Nephron progenitor cell (in vitro differentiated cells): ENCODE measurements around the gene PYGM.
A peak's percentile ranks its signal among the peaks of the same experiment; 100 is the strongest.

Experiments
- DNase-seq: peaks from one replicate; pipeline ENCODE4 v3.0.0; 2021
- H3K27ac Mint-ChIP-seq: 2 replicates; pipeline ENCODE4 v1.8.0; 2021; ENCODE audit warnings: mild to moderate bottlenecking, moderate library complexity, mixed read lengths
- H3K27me3 Mint-ChIP-seq: 2 replicates; pipeline ENCODE4 v1.8.0; 2021; ENCODE audit warnings: mild to moderate bottlenecking, low read depth, mixed read lengths; ENCODE audit not compliant: poor library complexity
- H3K36me3 Mint-ChIP-seq: 2 replicates; pipeline ENCODE4 v1.8.0; 2021; ENCODE audit warnings: low read depth, mixed read lengths
- H3K4me1 Mint-ChIP-seq: 2 replicates; pipeline ENCODE4 v1.8.0; 2021; ENCODE audit warnings: mixed read lengths
- H3K4me3 Mint-ChIP-seq: 2 replicates; pipeline ENCODE4 v1.8.0; 2021; ENCODE audit warnings: mild to moderate bottlenecking, moderate library complexity, mixed read lengths
- H3K9me3 Mint-ChIP-seq: 2 replicates; pipeline ENCODE4 v1.8.0; 2021; ENCODE audit warnings: mild to moderate bottlenecking, moderate library complexity, mixed read lengths
- TF ChIP-seq, protein P1 (sequence below): fragments of 200-600 bp; sonication (generic); IDR thresholded peaks from 2 replicates; pipeline ENCODE4 v1.5.0; 2021; ENCODE audit warnings: antibody characterized with exemption

PYGM gene

DNA sequence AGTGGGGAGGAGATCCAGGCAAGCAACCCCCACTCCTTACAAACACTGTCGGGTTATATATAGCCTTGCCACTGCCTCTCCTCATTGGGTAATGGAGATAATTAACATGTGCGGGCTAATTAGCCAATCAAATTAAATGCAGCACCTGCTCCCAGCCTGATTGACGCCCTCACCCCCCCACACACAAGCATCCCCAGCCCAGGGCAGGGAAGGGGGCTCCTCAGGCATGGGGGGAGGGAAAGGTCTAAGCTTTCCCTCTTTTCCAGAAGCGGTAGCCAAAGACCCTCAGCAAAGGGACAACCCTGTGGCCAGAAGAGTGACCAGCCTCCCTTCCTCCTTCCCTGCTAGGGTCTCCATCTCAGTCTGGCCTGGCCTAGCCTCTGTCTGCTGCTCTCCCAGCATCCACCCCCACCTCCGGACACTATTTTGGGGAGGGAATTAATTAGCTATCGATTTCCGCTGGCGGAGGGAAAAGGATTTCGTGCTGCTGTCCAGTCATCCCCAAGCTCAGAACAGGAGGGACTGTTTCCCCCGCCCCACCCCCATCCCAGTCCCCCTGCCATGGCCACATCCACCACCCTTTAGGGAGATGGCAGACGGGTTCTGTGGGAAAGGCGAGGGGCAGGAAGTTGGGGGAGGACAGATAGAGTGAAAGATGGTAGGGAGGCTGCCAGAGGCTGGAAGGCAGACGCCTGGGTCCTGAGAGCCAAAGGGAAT is 43.9 kb downstream of the PYGM start:
- no peaks in the 10 kb centered on the region for H3K36me3 Mint-ChIP-seq
- H3K4me3 Mint-ChIP-seq, result peak overlapping the region; percentile 13
- no peaks in the 10 kb centered on the region for H3K9me3 Mint-ChIP-seq
- H3K4me1 Mint-ChIP-seq, result peaks cover 60% of the 10 kb centered on the region
- no peak for DNase-seq
- peaks cover 96% of the 10 kb centered on the region for H3K27me3 Mint-ChIP-seq
- H3K27ac Mint-ChIP-seq, result no peak overlapping the region
- TF ChIP-seq, protein P1, sequence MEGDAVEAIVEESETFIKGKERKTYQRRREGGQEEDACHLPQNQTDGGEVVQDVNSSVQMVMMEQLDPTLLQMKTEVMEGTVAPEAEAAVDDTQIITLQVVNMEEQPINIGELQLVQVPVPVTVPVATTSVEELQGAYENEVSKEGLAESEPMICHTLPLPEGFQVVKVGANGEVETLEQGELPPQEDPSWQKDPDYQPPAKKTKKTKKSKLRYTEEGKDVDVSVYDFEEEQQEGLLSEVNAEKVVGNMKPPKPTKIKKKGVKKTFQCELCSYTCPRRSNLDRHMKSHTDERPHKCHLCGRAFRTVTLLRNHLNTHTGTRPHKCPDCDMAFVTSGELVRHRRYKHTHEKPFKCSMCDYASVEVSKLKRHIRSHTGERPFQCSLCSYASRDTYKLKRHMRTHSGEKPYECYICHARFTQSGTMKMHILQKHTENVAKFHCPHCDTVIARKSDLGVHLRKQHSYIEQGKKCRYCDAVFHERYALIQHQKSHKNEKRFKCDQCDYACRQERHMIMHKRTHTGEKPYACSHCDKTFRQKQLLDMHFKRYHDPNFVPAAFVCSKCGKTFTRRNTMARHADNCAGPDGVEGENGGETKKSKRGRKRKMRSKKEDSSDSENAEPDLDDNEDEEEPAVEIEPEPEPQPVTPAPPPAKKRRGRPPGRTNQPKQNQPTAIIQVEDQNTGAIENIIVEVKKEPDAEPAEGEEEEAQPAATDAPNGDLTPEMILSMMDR, result no peak

DNA sequence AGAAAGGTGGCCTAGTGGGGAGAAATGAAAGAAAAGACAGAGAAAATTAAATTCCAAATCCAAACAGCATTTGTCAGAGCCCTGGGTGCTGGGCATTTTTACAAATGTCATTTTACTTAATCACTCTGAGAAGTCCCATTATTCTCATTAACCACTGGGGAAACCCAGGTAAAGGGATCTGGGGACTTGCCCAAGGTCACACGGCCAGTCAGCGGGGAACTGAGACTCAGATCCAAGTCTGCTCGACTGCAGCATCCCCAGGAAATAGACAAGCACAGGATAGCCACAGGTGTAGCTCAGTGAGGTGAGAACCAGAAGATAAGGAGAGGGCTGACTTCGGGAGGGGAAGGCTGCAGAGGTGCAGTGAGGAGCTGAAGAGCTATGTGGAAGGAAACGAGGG is 44.7 kb downstream of the PYGM start:
- H3K9me3 Mint-ChIP-seq, result no peaks in the 10 kb centered on the region
- TF ChIP-seq, protein P1, result no peak
- no peak for DNase-seq
- H3K4me3 Mint-ChIP-seq, result no peak overlapping the region
- no peak overlapping the region for H3K27ac Mint-ChIP-seq
- no peaks in the 10 kb centered on the region for H3K36me3 Mint-ChIP-seq
- H3K4me1 Mint-ChIP-seq, result peaks cover 68% of the 10 kb centered on the region
- peaks cover 96% of the 10 kb centered on the region for H3K27me3 Mint-ChIP-seq

DNA sequence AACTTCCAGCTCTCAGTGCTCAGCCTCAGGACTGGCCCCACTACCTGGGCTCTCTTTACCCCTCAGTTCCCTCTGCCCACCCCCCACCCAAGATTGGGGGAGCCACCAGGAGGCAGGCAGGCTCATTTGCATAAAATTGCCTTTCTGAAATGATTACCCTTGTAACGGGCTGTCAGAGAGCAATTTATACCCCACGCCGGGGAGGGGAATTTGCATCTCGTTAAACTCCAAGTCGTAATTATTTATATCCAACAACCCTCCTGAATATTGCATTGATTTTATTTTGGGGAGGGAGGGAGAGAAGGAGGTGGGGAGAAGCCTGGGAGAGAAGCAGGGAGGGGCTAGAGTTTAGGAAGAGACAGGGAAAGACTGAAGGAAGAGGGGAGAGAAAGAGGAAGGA is 45.1 kb downstream of the PYGM start:
- TF ChIP-seq, protein P1, result no peak
- no peaks in the 10 kb centered on the region for H3K36me3 Mint-ChIP-seq
- H3K27me3 Mint-ChIP-seq, result peaks cover 96% of the 10 kb centered on the region
- H3K9me3 Mint-ChIP-seq, result no peaks in the 10 kb centered on the region
- H3K4me1 Mint-ChIP-seq, result peaks cover 71% of the 10 kb centered on the region
- no peak for DNase-seq
- H3K27ac Mint-ChIP-seq, result no peak overlapping the region
- peak overlapping the region; percentile 71 for H3K4me3 Mint-ChIP-seq

DNA sequence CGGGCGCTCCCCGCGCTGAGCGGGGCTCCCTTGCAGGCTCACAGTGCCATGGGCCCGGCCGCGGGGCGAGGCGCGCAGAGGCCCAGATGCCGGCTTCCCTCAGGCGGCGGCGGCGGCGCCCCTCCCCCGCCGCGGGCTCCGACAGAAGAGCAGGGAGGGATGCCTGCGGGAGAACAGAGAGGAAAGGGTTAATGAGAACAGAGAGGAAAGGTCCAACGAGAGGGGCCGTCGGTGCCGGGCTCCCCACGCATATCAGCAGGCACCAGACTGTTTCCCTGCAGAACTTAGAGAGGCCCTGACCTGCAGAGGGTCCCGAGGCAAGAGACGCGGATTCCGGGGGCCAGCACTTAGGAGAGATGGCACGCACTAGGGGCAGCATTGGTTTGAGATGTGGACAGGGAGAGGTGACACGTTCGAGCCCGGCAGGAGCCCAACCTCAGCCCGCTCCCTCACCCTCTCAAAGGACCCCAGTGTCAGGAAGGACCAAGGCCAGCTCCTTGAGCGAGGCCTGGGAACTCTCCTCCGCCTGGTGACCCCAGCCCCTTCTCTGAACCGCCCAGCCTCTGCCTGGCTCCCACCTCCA is 45.9 kb downstream of the PYGM start:
- TF ChIP-seq, protein P1, result no peak
- H3K27me3 Mint-ChIP-seq, result peaks cover 96% of the 10 kb centered on the region
- H3K4me3 Mint-ChIP-seq, result peak overlapping the region; percentile 71
- peak; percentile 50 for DNase-seq
- peaks cover 71% of the 10 kb centered on the region for H3K4me1 Mint-ChIP-seq
- H3K36me3 Mint-ChIP-seq, result no peaks in the 10 kb centered on the region
- no peak overlapping the region for H3K27ac Mint-ChIP-seq
- H3K9me3 Mint-ChIP-seq, result no peaks in the 10 kb centered on the region

DNA sequence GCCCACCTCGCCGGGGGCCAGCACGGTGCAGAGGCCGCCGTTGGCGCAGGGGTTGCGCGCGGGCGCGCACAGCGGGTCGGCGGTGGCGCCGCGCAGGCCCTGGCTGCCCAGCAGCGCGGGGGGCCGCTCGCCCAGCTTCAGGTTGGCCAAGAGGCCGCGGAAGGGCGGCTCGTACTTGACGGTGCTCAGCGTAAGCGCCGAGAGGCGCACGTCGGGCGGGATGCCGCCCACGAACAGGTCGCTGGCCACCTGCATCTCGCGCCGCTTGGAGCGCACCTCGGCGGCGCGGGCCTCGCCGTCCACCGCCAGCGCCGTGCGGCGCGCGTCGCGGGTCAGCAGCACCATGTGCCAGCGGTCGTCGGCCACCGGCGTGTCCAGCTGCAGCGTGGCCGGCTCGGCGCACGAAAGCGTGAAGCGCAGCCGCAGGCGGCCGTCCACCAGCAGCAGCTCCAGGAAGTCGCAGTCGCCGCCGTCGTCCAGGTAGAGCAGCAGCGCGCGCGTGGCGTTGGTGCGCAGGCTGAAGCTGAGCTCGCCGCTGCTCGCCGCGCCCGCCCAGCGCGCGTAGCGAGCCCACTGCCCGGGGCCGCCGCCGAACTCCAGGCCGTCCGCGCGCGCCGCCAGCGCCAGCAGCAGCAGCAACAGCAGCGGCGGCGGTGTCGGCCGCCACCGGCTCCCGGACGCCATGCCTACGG is 46.6 kb downstream of the PYGM start:
- H3K4me1 Mint-ChIP-seq, result peaks cover 70% of the 10 kb centered on the region
- H3K27ac Mint-ChIP-seq, result no peak overlapping the region
- no peaks in the 10 kb centered on the region for H3K36me3 Mint-ChIP-seq
- peak; percentile 76 for DNase-seq
- TF ChIP-seq, protein P1, result no peak
- no peak overlapping the region for H3K4me3 Mint-ChIP-seq
- H3K9me3 Mint-ChIP-seq, result no peaks in the 10 kb centered on the region
- peaks cover 94% of the 10 kb centered on the region for H3K27me3 Mint-ChIP-seq
